ENCODE results near the gene ORC6. TPM values are rescaled to one million over a fixed set of nuclear protein-coding genes. Genes with fewer than 3 reads are reported as not detected.

ORC6 gene
- total and polyA plus RNA-seq, 10 of the 15 experiments (the other 5 are each of a cell fraction or from before 2014, with no cell fraction given): 25.7 to 88.5 (median 49.1) TPM

DNA sequence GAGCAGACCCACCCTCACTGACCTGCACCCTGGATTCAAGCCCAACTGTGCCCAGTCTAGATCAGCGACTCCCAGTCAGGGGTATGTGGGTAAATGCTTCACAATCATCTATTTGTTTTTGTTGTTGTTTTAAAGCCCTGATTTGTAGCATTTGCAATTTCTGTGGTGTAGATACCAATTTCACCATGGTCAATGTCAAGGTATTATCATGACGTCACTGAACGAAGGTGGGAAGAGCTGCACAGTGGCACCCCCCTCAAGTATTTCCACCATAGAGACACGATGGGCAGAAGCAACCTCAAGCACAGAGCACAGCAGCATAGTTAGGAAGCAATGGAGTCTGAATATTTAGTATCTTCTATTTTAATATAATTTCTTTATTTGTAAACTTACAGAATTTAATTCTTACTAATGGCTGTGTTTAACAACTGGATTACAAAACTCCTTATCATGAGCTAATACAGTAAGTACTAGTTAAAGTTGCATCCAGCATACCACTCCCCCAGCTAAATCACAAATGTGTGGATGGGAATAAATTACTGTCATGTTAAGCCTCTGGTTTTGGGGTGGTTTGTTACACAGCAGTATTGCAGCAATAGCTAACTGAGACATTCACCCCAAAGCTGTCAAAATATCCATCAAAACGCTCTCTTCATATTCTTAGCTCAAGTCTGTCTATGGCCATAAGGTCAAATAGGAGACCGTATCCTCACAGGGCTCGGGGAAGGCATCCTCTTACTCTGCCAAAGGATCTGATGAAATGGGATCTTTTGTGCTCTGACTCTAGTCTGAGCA lies 25.5 kb downstream of the ORC6 start:
- Histone ChIP-seq H3K9ac (ENCODE audit: control insufficient read depth, insufficient read depth, low read length) (no peak overlapping the region), H3K4me1 (ENCODE audit: control insufficient read depth, insufficient read depth, low read length) (peaks cover 10% of the 10 kb centered on the region), H3K4me2 (ENCODE audit: control insufficient read depth, insufficient read depth) (no peak overlapping the region), H2AFZ (ENCODE audit: control insufficient read depth, low read depth, low read length) (no peak overlapping the region), H3K36me3 (ENCODE audit: control insufficient read depth in 2 of 2, insufficient read depth in 2 of 2, low read length in 1 of 2) (no peaks in the 10 kb centered on the region), H4K20me1 (ENCODE audit: control insufficient read depth, insufficient read depth) (no peaks in the 10 kb centered on the region), H3K27me3 (replicated peaks in 1 of 2; ENCODE audit: control insufficient read depth in 2 of 2, insufficient read depth in 2 of 2, low read length in 1 of 2) (no peaks in the 10 kb centered on the region), H3K4me3 (no peak overlapping the region), H3K9me3 (replicated peaks; ENCODE audit: control insufficient read depth, insufficient read depth, low read length) (no peaks in the 10 kb centered on the region), H3K27ac (ENCODE audit: control insufficient read depth, insufficient read depth) (no peak overlapping the region), H3K79me2 (ENCODE audit: control insufficient read depth, insufficient read depth, low read length) (no peaks in the 10 kb centered on the region)
- TF ChIP-seq TCF12 (IDR thresholded peaks at IDR 0.05; ENCODE audit: low read depth, low read length) (no peak), ZNF24 (IDR thresholded peaks at IDR 0.05) (no peak), YY1 (IDR thresholded peaks at IDR 0.05; ENCODE audit: low read depth, low read length) (no peak), EGR1 (IDR thresholded peaks at IDR 0.05; ENCODE audit: borderline replicate concordance in 1 of 2, low read depth in 2 of 2, low read length in 2 of 2) (no peak), EP300 (IDR thresholded peaks at IDR 0.05; ENCODE audit: borderline replicate concordance in 1 of 2, control insufficient read depth in 1 of 2, low read depth in 2 of 2, low read length in 2 of 2) (no peak), CHD4 (IDR thresholded peaks at IDR 0.05) (no peak), CEBPB (IDR thresholded peaks at IDR 0.05; ENCODE audit: borderline replicate concordance in 1 of 2, low read depth in 2 of 2, low read length in 2 of 2) (no peak), ZNF274 (IDR thresholded peaks at IDR 0.05; ENCODE audit: insufficient read depth, insufficient read length) (no peak), ASH2L (IDR thresholded peaks at IDR 0.05; ENCODE audit: borderline replicate concordance, low read depth) (no peak), TAF1 (IDR thresholded peaks at IDR 0.05; ENCODE audit: borderline replicate concordance, low read depth, low read length) (no peak), E4F1 (IDR thresholded peaks at IDR 0.05; ENCODE audit: borderline replicate concordance, partially characterized antibody) (no peak), POLR2A (IDR thresholded peaks at IDR 0.05; ENCODE audit: low read depth, low read length) (no peak), NFYA (IDR thresholded peaks at IDR 0.05; ENCODE audit: borderline replicate concordance, low read depth, low read length) (no peak)
- TF ChIP-seq, protein P1, sequence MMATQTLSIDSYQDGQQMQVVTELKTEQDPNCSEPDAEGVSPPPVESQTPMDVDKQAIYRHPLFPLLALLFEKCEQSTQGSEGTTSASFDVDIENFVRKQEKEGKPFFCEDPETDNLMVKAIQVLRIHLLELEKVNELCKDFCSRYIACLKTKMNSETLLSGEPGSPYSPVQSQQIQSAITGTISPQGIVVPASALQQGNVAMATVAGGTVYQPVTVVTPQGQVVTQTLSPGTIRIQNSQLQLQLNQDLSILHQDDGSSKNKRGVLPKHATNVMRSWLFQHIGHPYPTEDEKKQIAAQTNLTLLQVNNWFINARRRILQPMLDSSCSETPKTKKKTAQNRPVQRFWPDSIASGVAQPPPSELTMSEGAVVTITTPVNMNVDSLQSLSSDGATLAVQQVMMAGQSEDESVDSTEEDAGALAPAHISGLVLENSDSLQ (IDR thresholded peaks at IDR 0.05): no peak
- BruUV-seq (replicated peaks): no TSS peak
- ChIA-PET POLR2A (no interaction called here), SMC1A (ENCODE audit: uncharacterized antibody, unreplicated experiment) (interaction anchor here (0.5 kb wide), 1 partner anchor 109 kb away, joined by 3 read pairs; no protein-coding TSS in a partner anchor), CTCF (interaction anchor here (1.6 kb wide), 1 partner anchor 10 kb away, joined by 3 read pairs; no protein-coding TSS in a partner anchor), RAD21 (ENCODE audit: unreplicated experiment) (no interaction called here)
- intact Hi-C loops (cut with micrococcal nuclease; ENCODE audit: unreplicated experiment): no loop called here
- no peak for DNase-seq (ENCODE audit: low read depth, low spot score)
- in situ Hi-C loops (cut with MboI): no loop called here
- FAIRE-seq: no peak
- no peak for ATAC-seq
- WGBS (ENCODE audit: insufficient coverage, insufficient replicate concordance, low lambda C conversion rate, missing lambda C conversion rate): 63% methylated on average over 7 of the region's 7 CpGs

Data from GM12878 (cell line).